Keratinocyte (primary cell): Measurements from ENCODE around the gene IDE. TPM values are rescaled to one million over a fixed set of nuclear protein-coding genes. Genes with fewer than 3 reads are reported as not detected.

Experiments
- DNase-seq: peaks from one replicate; pipeline ENCODE4 v3.0.0-alpha.2; 2011; ENCODE audit warnings: low read depth, missing footprints, low spot score
- FAIRE-seq: peaks from 2 replicates; lab custom pipeline; 2011; peaks lifted over from hg19 to GRCh38; lab: Jason Lieb, UNC
- H2AFZ ChIP-seq: 2 replicates; pipeline ENCODE4 v1.6.0; 2012; ENCODE audit warnings: low read length, control low read depth, inconsistent platforms; ENCODE audit not compliant: control insufficient read depth
- H3K27ac ChIP-seq: 2 replicates; pipeline ENCODE4 v1.5.1; 2011; ENCODE audit warnings: low read length; ENCODE audit not compliant: control insufficient read depth, insufficient read depth
- H3K27me3 ChIP-seq: 3 replicates; pipeline ENCODE4 v1.6.0; 2011; ENCODE audit warnings: low read length; ENCODE audit not compliant: control insufficient read depth, insufficient read depth; ENCODE audit errors: extremely low read depth
- H3K36me3 ChIP-seq, 2 experiments: 2 replicates in 1 of 2; 3 replicates in 1 of 2; pipeline ENCODE4 v1.5.1; 2011; ENCODE audit warnings: low read length in 2 of 2, mild to moderate bottlenecking in 1 of 2; ENCODE audit not compliant: control insufficient read depth in 2 of 2, insufficient read depth in 2 of 2; ENCODE audit errors: extremely low read depth in 1 of 2
- H3K4me1 ChIP-seq: 3 replicates; pipeline ENCODE4 v1.5.1; 2011; ENCODE audit warnings: low read length; ENCODE audit not compliant: control insufficient read depth, insufficient read depth; ENCODE audit errors: extremely low read depth
- H3K4me2 ChIP-seq: 3 replicates; pipeline ENCODE4 v1.6.0; 2011; ENCODE audit warnings: low read depth, low read length; ENCODE audit not compliant: control insufficient read depth, insufficient read depth; ENCODE audit errors: extremely low read depth
- H3K4me3 ChIP-seq, 3 experiments: fragments of 200-600 bp in 1 of 3; sonication (generic) in 1 of 3; 2 replicates in 2 of 3; 3 replicates in 1 of 3; pipeline ENCODE4 v1.5.1; 2011 to 2016; ENCODE audit warnings: low read length in 3 of 3, mild to moderate bottlenecking in 3 of 3, control low read depth in 2 of 3, inconsistent platforms in 1 of 3, low read depth in 1 of 3, mixed read lengths in 1 of 3, mixed run types in 1 of 3, moderate library complexity in 1 of 3; ENCODE audit not compliant: control insufficient read depth in 2 of 3, insufficient read depth in 2 of 3; ENCODE audit errors: extremely low read depth in 1 of 3
- H3K79me2 ChIP-seq: 2 replicates; pipeline ENCODE4 v1.6.0; 2012; ENCODE audit warnings: low read length; ENCODE audit not compliant: control insufficient read depth, insufficient read depth
- H3K9ac ChIP-seq: 3 replicates; pipeline ENCODE4 v1.6.0; 2011; ENCODE audit warnings: low read length; ENCODE audit not compliant: control insufficient read depth, insufficient read depth; ENCODE audit errors: extremely low read depth
- H3K9me1 ChIP-seq: 3 replicates; pipeline ENCODE4 v1.6.0; 2011; ENCODE audit warnings: low read length; ENCODE audit not compliant: control insufficient read depth, insufficient read depth; ENCODE audit errors: extremely low read depth
- H3K9me3 ChIP-seq: 2 replicates; pipeline ENCODE4 v1.5.1; 2012; ENCODE audit warnings: low read depth, low read length; ENCODE audit not compliant: control insufficient read depth
- H4K20me1 ChIP-seq: 3 replicates; pipeline ENCODE4 v1.6.0; 2011; ENCODE audit warnings: low read length; ENCODE audit not compliant: control insufficient read depth, insufficient read depth; ENCODE audit errors: extremely low read depth
- EZH2 ChIP-seq: IDR thresholded peaks from one replicate; pipeline ENCODE4 v1.6.1; 2012; ENCODE audit warnings: inconsistent platforms, mild to moderate bottlenecking, low read length, moderate library complexity
- dilution Hi-C: fragments of 300-500 bp; cut with MboI; formaldehyde crosslinking; loops from one replicate; pipeline ENCODE4 v1.7.0; 2020; ENCODE audit warnings: low sequenced_read_pairs; ENCODE audit not compliant: extremely low pct_ligation_motif_present
- polyA plus RNA-seq, 5 experiments: library from polyadenylated mRNA; depleted of rRNA in 3 of 5; stranded (reverse) in 3 of 5; stranded (forward) in 1 of 5; unstranded in 1 of 5; fragments of >200 nt; gene quantifications; 1 replicate in 1 of 5; 2 replicates in 3 of 5; 3 replicates in 1 of 5; pipeline versions ENCODE4 v1.2.1 to v1.2.3, GENCODE V29; 2011 to 2012; ENCODE audit warnings: missing spikeins in 2 of 5, low read depth in 1 of 5, low replicate concordance in 1 of 5
- TF ChIP-seq, protein P1 (sequence below), 3 experiments: IDR thresholded peaks in 1 of 3; conservative IDR thresholded peaks in 1 of 3; optimal IDR thresholded peaks in 1 of 3; 2 replicates in 2 of 3; 3 replicates in 1 of 3; pipeline versions ENCODE3 to v1.5.1; 2011; ENCODE audit warnings: low read length in 3 of 3, mild to moderate bottlenecking in 3 of 3, moderate library complexity in 2 of 3, control low read depth in 1 of 3, inconsistent platforms in 1 of 3; ENCODE audit not compliant: insufficient read depth in 2 of 3; ENCODE audit errors: extremely low read depth in 1 of 3

IDE gene
- polyA plus RNA-seq, 1 donor (not counting 4 experiments of a cell fraction or from before 2014, with no cell fraction given): 24.4 TPM

DNA sequence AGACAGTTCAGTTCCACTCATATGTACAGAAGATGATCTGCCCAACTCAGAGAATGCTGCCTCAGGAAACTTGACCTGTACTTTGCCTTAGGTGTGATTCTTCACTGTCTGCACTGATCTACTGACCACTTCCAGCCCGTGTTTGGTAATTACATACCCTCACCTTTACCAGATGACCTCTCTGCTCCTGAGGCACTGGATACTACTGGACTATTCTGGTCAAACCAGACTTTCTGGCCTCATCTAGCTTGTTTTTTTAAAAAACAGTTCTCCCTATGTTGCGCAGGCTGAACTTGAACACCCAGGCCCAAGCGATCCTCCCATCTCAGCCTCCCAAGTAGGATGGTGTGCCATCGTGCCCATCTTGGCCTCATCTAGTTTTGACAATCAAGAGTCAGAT, 26.2 kb downstream of the IDE start:
- Histone ChIP-seq H2AFZ (no peak overlapping the region), H3K9me1 (no peaks in the 10 kb centered on the region), H3K9ac (no peak overlapping the region), H3K9me3 (no peaks in the 10 kb centered on the region), H3K27me3 (no peaks in the 10 kb centered on the region), H3K4me2 (no peak overlapping the region), H3K27ac (no peak overlapping the region), H3K36me3 (peaks cover 0 to 2% of the 10 kb centered on the region in 2 experiments), H3K4me3 (no peak overlapping the region), H3K4me1 (peaks cover 7% of the 10 kb centered on the region), H4K20me1 (no peaks in the 10 kb centered on the region), H3K79me2 (peaks cover 12% of the 10 kb centered on the region)
- no peak for FAIRE-seq
- dilution Hi-C loops: no loop called here
- no peak for TF ChIP-seq EZH2
- TF ChIP-seq, protein P1, sequence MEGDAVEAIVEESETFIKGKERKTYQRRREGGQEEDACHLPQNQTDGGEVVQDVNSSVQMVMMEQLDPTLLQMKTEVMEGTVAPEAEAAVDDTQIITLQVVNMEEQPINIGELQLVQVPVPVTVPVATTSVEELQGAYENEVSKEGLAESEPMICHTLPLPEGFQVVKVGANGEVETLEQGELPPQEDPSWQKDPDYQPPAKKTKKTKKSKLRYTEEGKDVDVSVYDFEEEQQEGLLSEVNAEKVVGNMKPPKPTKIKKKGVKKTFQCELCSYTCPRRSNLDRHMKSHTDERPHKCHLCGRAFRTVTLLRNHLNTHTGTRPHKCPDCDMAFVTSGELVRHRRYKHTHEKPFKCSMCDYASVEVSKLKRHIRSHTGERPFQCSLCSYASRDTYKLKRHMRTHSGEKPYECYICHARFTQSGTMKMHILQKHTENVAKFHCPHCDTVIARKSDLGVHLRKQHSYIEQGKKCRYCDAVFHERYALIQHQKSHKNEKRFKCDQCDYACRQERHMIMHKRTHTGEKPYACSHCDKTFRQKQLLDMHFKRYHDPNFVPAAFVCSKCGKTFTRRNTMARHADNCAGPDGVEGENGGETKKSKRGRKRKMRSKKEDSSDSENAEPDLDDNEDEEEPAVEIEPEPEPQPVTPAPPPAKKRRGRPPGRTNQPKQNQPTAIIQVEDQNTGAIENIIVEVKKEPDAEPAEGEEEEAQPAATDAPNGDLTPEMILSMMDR (optimal IDR thresholded peaks at IDR 0.05 in 1 of 3, IDR thresholded peaks at IDR 0.05 in 1 of 3, conservative IDR thresholded peaks at IDR 0.05 in 1 of 3; ENCODE audit: extremely low read depth in 1 of 3, insufficient read depth in 2 of 3, low read length in 3 of 3): no peak
- no peak for DNase-seq

DNA sequence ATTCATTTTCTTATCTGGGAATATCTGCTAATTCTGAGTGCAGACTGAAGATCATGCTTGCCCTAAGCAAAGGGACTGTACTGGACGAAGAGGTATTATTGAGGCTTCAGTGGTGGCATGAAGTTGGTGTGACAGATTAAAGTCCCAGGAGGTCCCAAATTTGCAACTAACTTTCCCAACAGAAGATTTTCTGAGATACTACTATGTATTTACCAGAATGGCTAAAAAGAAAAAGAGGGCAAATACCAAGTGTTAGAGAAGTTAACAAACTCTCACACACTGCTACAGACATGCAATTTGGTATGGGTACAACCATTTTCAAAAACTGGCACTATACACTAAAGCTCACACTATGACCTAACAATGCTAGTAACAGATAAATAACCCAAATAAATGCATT, 28.3 kb downstream of the IDE start:
- DNase-seq (no peak), FAIRE-seq (no peak)
- Histone ChIP-seq H2AFZ (no peak overlapping the region), H3K4me3 (no peak overlapping the region), H3K9me3 (no peaks in the 10 kb centered on the region), H3K36me3 (peaks cover 0 to 2% of the 10 kb centered on the region in 2 experiments), H3K9me1 (no peaks in the 10 kb centered on the region), H4K20me1 (no peaks in the 10 kb centered on the region), H3K9ac (no peak overlapping the region), H3K27me3 (no peaks in the 10 kb centered on the region), H3K27ac (no peak overlapping the region), H3K4me2 (no peak overlapping the region), H3K4me1 (peaks cover 7% of the 10 kb centered on the region), H3K79me2 (peaks cover 15% of the 10 kb centered on the region)
- dilution Hi-C loops: no loop called here
- TF ChIP-seq, protein P1 (optimal IDR thresholded peaks at IDR 0.05 in 1 of 3, IDR thresholded peaks at IDR 0.05 in 1 of 3, conservative IDR thresholded peaks at IDR 0.05 in 1 of 3; ENCODE audit: extremely low read depth in 1 of 3, insufficient read depth in 2 of 3, low read length in 3 of 3): no peak
- no peak for TF ChIP-seq EZH2
